Stomach (tissue), 9 donors: Measurements from ENCODE around the gene RBBP8NL. TPM values are rescaled to one million over a fixed set of nuclear protein-coding genes. Genes with fewer than 3 reads are reported as not detected.

ENCODE experiments used
- DNase-seq, 2 donors: peaks; one replicate each; pipeline versions ENCODE4 v3.0.0 to v3.0.0-alpha.2; 2013 to 2019
- H3K27ac ChIP-seq, 5 donors: fragments of 200-600 bp in 4 of 5; sonication (generic) in 4 of 5; one replicate each; pipeline ENCODE4 v1.5.1; 2013 to 2019; ENCODE audit warnings: mild to moderate bottlenecking in 1 of 5, moderate library complexity in 1 of 5
- H3K27me3 ChIP-seq, 3 donors: fragments of 200-600 bp; sonication (generic); one replicate each; pipeline ENCODE4 v1.5.1; 2017 to 2019; ENCODE audit warnings: mixed run types in 1 of 3
- H3K36me3 ChIP-seq, 4 donors: fragments of 200-600 bp; sonication (generic); 1 replicate in 3 of 4; 2 replicates in 1 of 4; pipeline ENCODE4 v1.5.1; 2016 to 2019
- H3K4me1 ChIP-seq, 4 donors: fragments of 200-600 bp; sonication (generic); one replicate each; pipeline ENCODE4 v1.5.1; 2016 to 2019
- H3K4me3 ChIP-seq, 4 donors: fragments of 200-600 bp; sonication (generic) in 3 of 4; one replicate each; pipeline ENCODE4 v1.5.1; 2016 to 2019; ENCODE audit warnings: mild to moderate bottlenecking in 1 of 4
- H3K9me3 ChIP-seq, 4 donors: fragments of 200-600 bp; sonication (generic); one replicate each; pipeline ENCODE4 v1.5.1; 2016 to 2019
- CTCF ChIP-seq, 7 experiments: fragments of 450-650 bp in 4 of 7; fragments of 200-600 bp in 3 of 7; sonication (generic) in 3 of 7; IDR thresholded peaks; one replicate each; pipeline ENCODE4 v1.5.1; 2016 to 2019; ENCODE audit warnings: antibody characterized with exemption in 7 of 7, control low read depth in 2 of 7, mild to moderate bottlenecking in 1 of 7
- EP300 ChIP-seq: sonication (generic); formaldehyde crosslinking; IDR thresholded peaks from one replicate; pipeline ENCODE4 v1.6.1; 2017; ENCODE audit warnings: antibody characterized with exemption
- POLR2A ChIP-seq, 4 donors: fragments of 450-650 bp; IDR thresholded peaks; one replicate each; pipeline ENCODE4 v1.6.1; 2016; ENCODE audit warnings: antibody characterized with exemption in 4 of 4, control low read depth in 2 of 4, mild to moderate bottlenecking in 1 of 4, moderate library complexity in 1 of 4
- POLR2AphosphoS5 ChIP-seq, 3 donors: sonication (generic); formaldehyde crosslinking; IDR thresholded peaks; one replicate each; pipeline ENCODE4 v1.6.1; 2016; ENCODE audit warnings: antibody characterized with exemption in 3 of 3
- WGBS, 5 donors: extraction: QIAGEN DNeasy Blood & Tissue Kit in 3 of 5; methylation state at CpG; one replicate each; pipeline versions ENCODE4 v1.1.5 to v1.1.7; 2013 to 2018; 5-methylcytosine and 5-hydroxymethylcytosine counted together
- intact Hi-C: fragments of 100-400 bp; cut with DNase I; formaldehyde crosslinking; loops from one replicate; pipeline ENCODE4 v1.15.1; 2023; ENCODE audit warnings: low total_unique reads
- polyA plus RNA-seq, 3 donors: library from polyadenylated mRNA; stranded (reverse); fragments of 200-250 nt; gene quantifications; one replicate each; pipeline ENCODE4 v1.2.3, GENCODE V29; 2013
- total RNA-seq, 5 donors: library from RNA; depleted of rRNA; stranded (reverse); fragments of >200 nt; gene quantifications; one replicate each; pipeline versions ENCODE4 v1.1.0 to v1.2.3, GENCODE V29; 2014 to 2016
- donor health status: healthy with polysubstance abuse.
- donor health status: Bipolar disorder and iron deficiency.
- donor health status: healthy.

Gene RBBP8NL
- total and polyA plus RNA-seq, 8 donors, result 0.45 to 8.0 (median 2.2) TPM; not detected in 2

- H3K4me3 ChIP-seq, result no peak overlapping the region
- no peak for TF ChIP-seq EP300
- TF ChIP-seq POLR2A (IDR thresholded peaks at IDR 0.05), result no peak
- TF ChIP-seq POLR2AphosphoS5 (IDR thresholded peaks at IDR 0.05), result no peak
- TF ChIP-seq CTCF (IDR thresholded peaks at IDR 0.05), result no peak
- intact Hi-C loops, result no loop called here
- H3K27me3 ChIP-seq, result peaks cover 0 to 22% (median 0%) of the 10 kb centered on the region in 3 donors
- DNase-seq, result peak in 1 of 2 donors; percentile 76
- 18 to 32% (median 25%) methylated on average over 32 of the region's 32 CpGs for WGBS, 5 donors
- H3K36me3 ChIP-seq, result no peaks in the 10 kb centered on the region
- H3K9me3 ChIP-seq, result no peaks in the 10 kb centered on the region
- peaks cover 30 to 60% (median 42%) of the 10 kb centered on the region in 4 donors for H3K4me1 ChIP-seq
- H3K27ac ChIP-seq, result peak overlapping the region in 2 of 5 donors; percentile 42 to 56
These were observed 6.5 kb upstream of the RBBP8NL start for GRCh38 chr20:62433658-62434497.

- Histone ChIP-seq H3K36me3 (no peaks in the 10 kb centered on the region), H3K27me3 (peaks cover 0 to 33% (median 0%) of the 10 kb centered on the region in 3 donors), H3K27ac (no peak overlapping the region), H3K4me1 (peaks cover 43 to 74% (median 66%) of the 10 kb centered on the region in 4 donors), H3K4me3 (no peak overlapping the region), H3K9me3 (no peaks in the 10 kb centered on the region)
- peak in 1 of 2 donors; percentile 80 for DNase-seq
- 28 to 57% (median 43%) methylated on average over 23 of the region's 23 CpGs for WGBS, 5 donors
- intact Hi-C loops, result no loop called here
- TF ChIP-seq CTCF (IDR thresholded peaks at IDR 0.05), result no peak
- TF ChIP-seq EP300, result no peak
- no peak for TF ChIP-seq POLR2A (IDR thresholded peaks at IDR 0.05)
These were observed 3.6 kb upstream of the RBBP8NL start for GRCh38 chr20:62430866-62431447.

- WGBS, 5 donors, result 26 to 45% (median 32%) methylated on average over 9 to 10 of the region's 10 CpGs
- Histone ChIP-seq H3K4me1 (peaks cover 43 to 76% (median 66%) of the 10 kb centered on the region in 4 donors), H3K9me3 (no peaks in the 10 kb centered on the region), H3K4me3 (no peak overlapping the region), H3K27me3 (peaks cover 0 to 31% (median 0%) of the 10 kb centered on the region in 3 donors), H3K27ac (peak overlapping the region in 2 of 5 donors; percentile 11 to 20), H3K36me3 (no peaks in the 10 kb centered on the region)
- intact Hi-C loops, result no loop called here
- peak; percentile 60 to 74 for DNase-seq
- TF ChIP-seq POLR2AphosphoS5 (IDR thresholded peaks at IDR 0.05) (no peak), EP300 (no peak), CTCF (IDR thresholded peaks at IDR 0.05) (no peak), POLR2A (IDR thresholded peaks at IDR 0.05) (no peak)
These were observed 3.0 kb upstream of the RBBP8NL start for GRCh38 chr20:62430311-62430853.

- DNase-seq, result no peak
- intact Hi-C loops, result no loop called here
- Histone ChIP-seq H3K4me1 (peaks cover 43 to 74% (median 66%) of the 10 kb centered on the region in 4 donors), H3K27ac (peak overlapping the region in 2 of 5 donors; percentile 11 to 20), H3K36me3 (no peaks in the 10 kb centered on the region), H3K4me3 (no peak overlapping the region), H3K27me3 (peaks cover 0 to 30% (median 0%) of the 10 kb centered on the region in 3 donors), H3K9me3 (no peaks in the 10 kb centered on the region)
- TF ChIP-seq POLR2AphosphoS5 (IDR thresholded peaks at IDR 0.05) (no peak), CTCF (IDR thresholded peaks at IDR 0.05) (no peak), POLR2A (IDR thresholded peaks at IDR 0.05) (no peak), EP300 (no peak)
- 34 to 59% (median 51%) methylated on average over 17 to 23 of the region's 23 CpGs for WGBS, 5 donors
These were observed 2.3 kb upstream of the RBBP8NL start for GRCh38 chr20:62429455-62430310.
